HG02885 (cell line): ENCODE measurements around the gene NR2C2.

Source experiments
- ATAC-seq: cut with Tn5 transposase; IDR thresholded peaks from one replicate; pipeline ENCODE4 v1.9.1; 2021; ENCODE audit warnings: mild to moderate bottlenecking; ENCODE audit not compliant: unreplicated experiment, poor library complexity

The NR2C2 gene

GRCh38 chr3:15055019-15055557, 107.7 kb downstream of the NR2C2 start:
- ATAC-seq, result peak; percentile 53

GRCh38 chr3:15056676-15057404, 109.5 kb downstream of the NR2C2 start:
- ATAC-seq, result no peak

- no peak for ATAC-seq
Measured at GRCh38 chr3:15060029-15060428, 112.6 kb downstream of the NR2C2 start.

- no peak for ATAC-seq
Measured at GRCh38 chr3:15063238-15063637, 115.9 kb downstream of the NR2C2 start.

GRCh38 chr3:15063656-15064286, 116.4 kb downstream of the NR2C2 start:
- peak; percentile 4 for ATAC-seq

GRCh38 chr3:15064299-15064834, 117.0 kb downstream of the NR2C2 start:
- peak; percentile 28 for ATAC-seq

- peak; percentile 97 for ATAC-seq
Measured at GRCh38 chr3:15064835-15065549, 117.6 kb downstream of the NR2C2 start, which contains the start of gene MRPS25. MRPS25 (minus strand) TSS chr3:15065315; CDS start chr3:15065194, 121 bp downstream.

GRCh38 chr3:15065550-15066007, 118.2 kb downstream of the NR2C2 start:
- ATAC-seq, result no peak

GRCh38 chr3:15066467-15066866, 119.1 kb downstream of the NR2C2 start:
- no peak for ATAC-seq

- ATAC-seq, result no peak
Measured at GRCh38 chr3:15069441-15069840, 122.1 kb downstream of the NR2C2 start.

- no peak for ATAC-seq
Measured at GRCh38 chr3:15071699-15072098, 124.3 kb downstream of the NR2C2 start.

GRCh38 chr3:15074500-15074899, 127.1 kb downstream of the NR2C2 start:
- no peak for ATAC-seq

- no peak for ATAC-seq
Measured at GRCh38 chr3:15079091-15079490, 131.7 kb downstream of the NR2C2 start.

- no peak for ATAC-seq
Measured at GRCh38 chr3:15081960-15082664, 134.7 kb downstream of the NR2C2 start.

GRCh38 chr3:15083252-15083651, 135.9 kb downstream of the NR2C2 start:
- ATAC-seq, result no peak

- no peak for ATAC-seq
Measured at GRCh38 chr3:15086263-15086662, 138.9 kb downstream of the NR2C2 start.

GRCh38 chr3:15086699-15087098, 139.3 kb downstream of the NR2C2 start:
- ATAC-seq, result no peak

GRCh38 chr3:15089201-15089600, 141.8 kb downstream of the NR2C2 start:
- no peak for ATAC-seq

GRCh38 chr3:15091575-15091974, 144.2 kb downstream of the NR2C2 start:
- ATAC-seq, result no peak

- ATAC-seq, result no peak
Measured at GRCh38 chr3:15092686-15093085, 145.3 kb downstream of the NR2C2 start.
